ENCODE measurements around the gene PDE4D.

PDE4D gene

GRCh38 chr5:59071755-59072549 is 821.6 kb downstream of the PDE4D start:
- DNase-seq: no peak
- no peak overlapping the region for H3K9ac ChIP-seq (ENCODE audit: low read length)
- no peak overlapping the region for H2BK15ac ChIP-seq (ENCODE audit: low read depth, poor library complexity, severe bottlenecking)
- H3K9me3 ChIP-seq (ENCODE audit: control insufficient read depth, low read length): no peaks in the 10 kb centered on the region
- H3K79me1 ChIP-seq (replicated peaks; ENCODE audit: low read length, poor library complexity, severe bottlenecking): no peaks in the 10 kb centered on the region
- H3K27me3 ChIP-seq (ENCODE audit: control insufficient read depth in 1 of 2, insufficient read depth in 1 of 2, low read length in 2 of 2): no peaks in the 10 kb centered on the region
- H3K23ac ChIP-seq (ENCODE audit: low read length in 2 of 2): no peak overlapping the region
- H3K4me3 ChIP-seq (ENCODE audit: insufficient read depth in 1 of 2, low read depth in 1 of 2, low read length in 2 of 2): no peak overlapping the region
- no peak overlapping the region for H4K91ac ChIP-seq (ENCODE audit: low read length)
- no peak overlapping the region for H2BK120ac ChIP-seq (ENCODE audit: low read depth, low read length)
- no peak overlapping the region for H4K8ac ChIP-seq (ENCODE audit: low read length)
- no peaks in the 10 kb centered on the region for H3K4me1 ChIP-seq (ENCODE audit: control insufficient read depth, insufficient read depth, low read depth, low read length)
- no peak overlapping the region for H3K18ac ChIP-seq (ENCODE audit: low read depth in 1 of 2, low read length in 2 of 2)
- H2AK5ac ChIP-seq (ENCODE audit: low read length, severe bottlenecking): no peak overlapping the region
- no peak overlapping the region for H3K4me2 ChIP-seq (ENCODE audit: low read length, poor library complexity, severe bottlenecking)
- no peak overlapping the region for H3K27ac ChIP-seq (ENCODE audit: low read length, poor library complexity, severe bottlenecking)
- no peak overlapping the region for H3K14ac ChIP-seq (ENCODE audit: low read length in 2 of 2)
- no peak overlapping the region for H2BK5ac ChIP-seq (ENCODE audit: low read depth, low read length, poor library complexity, severe bottlenecking)
- H3K36me3 ChIP-seq (ENCODE audit: control insufficient read depth in 1 of 2, insufficient read depth in 2 of 2, low read depth in 1 of 2, low read length in 2 of 2): no peaks in the 10 kb centered on the region
- WGBS: 99% methylated on average over 6 of the region's 12 CpGs
- no peak overlapping the region for H2AFZ ChIP-seq (ENCODE audit: low read depth, low read length)
- H3K4ac ChIP-seq (ENCODE audit: low read depth in 1 of 2, low read length in 2 of 2): no peak overlapping the region
- no peak overlapping the region for H2BK12ac ChIP-seq (ENCODE audit: low read length in 2 of 2)

- Histone ChIP-seq H3K36me3 (ENCODE audit: control insufficient read depth in 1 of 2, insufficient read depth in 2 of 2, low read depth in 1 of 2, low read length in 2 of 2) (no peaks in the 10 kb centered on the region), H2BK120ac (ENCODE audit: low read depth, low read length) (no peak overlapping the region), H3K27ac (ENCODE audit: low read length, poor library complexity, severe bottlenecking) (no peak overlapping the region), H4K8ac (ENCODE audit: low read length) (no peak overlapping the region), H3K9ac (ENCODE audit: low read length) (peak overlapping the region; percentile 20), H3K14ac (ENCODE audit: low read length in 2 of 2) (no peak overlapping the region), H2AK5ac (ENCODE audit: low read length, severe bottlenecking) (no peak overlapping the region), H3K4me1 (ENCODE audit: control insufficient read depth, insufficient read depth, low read depth, low read length) (no peaks in the 10 kb centered on the region), H3K4me3 (ENCODE audit: insufficient read depth in 1 of 2, low read depth in 1 of 2, low read length in 2 of 2) (no peak overlapping the region), H3K27me3 (ENCODE audit: control insufficient read depth in 1 of 2, insufficient read depth in 1 of 2, low read length in 2 of 2) (no peaks in the 10 kb centered on the region), H2AFZ (ENCODE audit: low read depth, low read length) (no peak overlapping the region), H3K4me2 (ENCODE audit: low read length, poor library complexity, severe bottlenecking) (no peak overlapping the region), H4K91ac (ENCODE audit: low read length) (no peak overlapping the region), H3K18ac (ENCODE audit: low read depth in 1 of 2, low read length in 2 of 2) (no peak overlapping the region), H3K79me1 (replicated peaks; ENCODE audit: low read length, poor library complexity, severe bottlenecking) (no peaks in the 10 kb centered on the region), H2BK5ac (ENCODE audit: low read depth, low read length, poor library complexity, severe bottlenecking) (no peak overlapping the region), H3K9me3 (ENCODE audit: control insufficient read depth, low read length) (no peaks in the 10 kb centered on the region), H2BK15ac (ENCODE audit: low read depth, poor library complexity, severe bottlenecking) (no peak overlapping the region), H3K4ac (ENCODE audit: low read depth in 1 of 2, low read length in 2 of 2) (no peak overlapping the region), H3K23ac (ENCODE audit: low read length in 2 of 2) (no peak overlapping the region), H2BK12ac (ENCODE audit: low read length in 2 of 2) (no peak overlapping the region)
- DNase-seq: peak; percentile 98
- 0% methylated on average over 1 of the region's 2 CpGs for WGBS
These were observed 824.0 kb downstream of the PDE4D start for GRCh38 chr5:59069438-59070079.

- H2AFZ ChIP-seq (ENCODE audit: low read depth, low read length): no peak overlapping the region
- H3K4ac ChIP-seq (ENCODE audit: low read depth in 1 of 2, low read length in 2 of 2): no peak overlapping the region
- H3K27me3 ChIP-seq (ENCODE audit: control insufficient read depth in 1 of 2, insufficient read depth in 1 of 2, low read length in 2 of 2): no peaks in the 10 kb centered on the region
- no peaks in the 10 kb centered on the region for H3K4me1 ChIP-seq (ENCODE audit: control insufficient read depth, insufficient read depth, low read depth, low read length)
- no peak overlapping the region for H3K4me3 ChIP-seq (ENCODE audit: insufficient read depth in 1 of 2, low read depth in 1 of 2, low read length in 2 of 2)
- H3K36me3 ChIP-seq (ENCODE audit: control insufficient read depth in 1 of 2, insufficient read depth in 2 of 2, low read depth in 1 of 2, low read length in 2 of 2): no peaks in the 10 kb centered on the region
- WGBS: 100% methylated on average over 1 of the region's 4 CpGs
- no peak overlapping the region for H3K23ac ChIP-seq (ENCODE audit: low read length in 2 of 2)
- no peak overlapping the region for H2BK5ac ChIP-seq (ENCODE audit: low read depth, low read length, poor library complexity, severe bottlenecking)
- no peak overlapping the region for H2BK120ac ChIP-seq (ENCODE audit: low read depth, low read length)
- no peaks in the 10 kb centered on the region for H3K79me1 ChIP-seq (replicated peaks; ENCODE audit: low read length, poor library complexity, severe bottlenecking)
- no peak overlapping the region for H2AK5ac ChIP-seq (ENCODE audit: low read length, severe bottlenecking)
- H4K8ac ChIP-seq (ENCODE audit: low read length): no peak overlapping the region
- no peak overlapping the region for H3K14ac ChIP-seq (ENCODE audit: low read length in 2 of 2)
- H4K91ac ChIP-seq (ENCODE audit: low read length): no peak overlapping the region
- no peak overlapping the region for H3K4me2 ChIP-seq (ENCODE audit: low read length, poor library complexity, severe bottlenecking)
- H3K9ac ChIP-seq (ENCODE audit: low read length): no peak overlapping the region
- no peak overlapping the region for H2BK15ac ChIP-seq (ENCODE audit: low read depth, poor library complexity, severe bottlenecking)
- H3K9me3 ChIP-seq (ENCODE audit: control insufficient read depth, low read length): no peaks in the 10 kb centered on the region
- no peak overlapping the region for H2BK12ac ChIP-seq (ENCODE audit: low read length in 2 of 2)
- H3K27ac ChIP-seq (ENCODE audit: low read length, poor library complexity, severe bottlenecking): no peak overlapping the region
- DNase-seq: no peak
- H3K18ac ChIP-seq (ENCODE audit: low read depth in 1 of 2, low read length in 2 of 2): no peak overlapping the region
These were observed 825.4 kb downstream of the PDE4D start for GRCh38 chr5:59067956-59068656.

Measured in mesenchymal stem cell (in vitro differentiated cells and primary cell).